T47D (cell line): ENCODE data around the gene KCNQ1.
"Not testable (repeated sequence)": the region's sequence is repeated elsewhere in the genome, so short reads cannot be mapped to it uniquely, and the experiment has no call there.

Experiments used
- DNase-seq, 2 experiments: peaks; one replicate each; pipeline versions ENCODE4 v3.0.0 to v3.0.0-alpha.2; 2011 to 2012; ENCODE audit warnings: low read depth in 1 of 2, low spot score in 1 of 2
- JUND ChIP-seq: IDR thresholded peaks from 2 replicates; pipeline ENCODE4 v1.6.1; 2012; ENCODE audit warnings: low read depth
- in situ Hi-C: cut with HindIII; loops from 2 replicates; pipeline ENCODE4 v1.10.0; 2016; ENCODE audit warnings: low sequenced_read_pairs, low pct_unique_long_range_greater_than_20kb

Gene KCNQ1

DNA sequence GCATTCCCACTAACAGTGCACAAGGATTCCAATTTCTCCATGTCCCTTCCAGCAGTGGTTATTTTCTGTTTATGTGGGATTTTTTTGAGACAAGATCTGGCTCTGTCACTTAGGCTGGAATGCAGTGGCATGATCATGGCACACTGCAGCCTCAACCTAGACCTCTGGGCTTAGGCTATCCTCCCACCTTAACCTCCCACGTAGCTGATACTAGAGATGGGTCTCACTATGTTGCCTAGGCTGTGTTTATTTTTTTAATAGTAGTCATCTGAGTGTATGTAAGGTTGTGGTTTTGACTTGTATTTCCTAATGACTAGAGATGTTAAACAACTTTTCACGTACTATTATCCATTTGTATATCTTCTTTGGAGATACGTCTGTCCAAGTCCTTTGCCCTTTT, 180.4 kb downstream of the KCNQ1 start:
- no peak for DNase-seq
- TF ChIP-seq JUND = no peak
- in situ Hi-C loops = no loop called here

GRCh38 chr11:2630679-2631078, 185.9 kb downstream of the KCNQ1 start:
- in situ Hi-C loops = no loop called here
- TF ChIP-seq JUND = no peak
- DNase-seq = no peak

DNA sequence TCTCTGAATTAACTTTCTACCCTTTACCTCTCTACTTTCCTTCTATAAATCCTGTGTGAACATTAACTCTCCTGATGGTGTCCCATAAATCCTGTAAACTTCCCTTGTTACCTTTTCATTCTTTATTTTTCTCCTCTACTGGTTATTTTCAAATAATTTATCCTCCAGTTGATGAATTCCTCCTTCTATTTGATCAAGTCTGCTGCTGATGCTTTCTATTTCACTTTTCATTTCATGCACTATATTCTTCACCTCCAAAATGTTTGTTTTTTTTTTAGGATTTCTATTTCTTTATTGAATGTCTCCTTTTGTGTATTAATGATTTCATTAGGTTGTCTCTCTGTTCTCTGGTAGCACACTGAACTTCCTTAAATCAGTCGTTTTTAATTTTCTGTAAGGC, 186.4 kb downstream of the KCNQ1 start:
- DNase-seq = no peak
- TF ChIP-seq JUND = no peak
- in situ Hi-C loops = no loop called here

- in situ Hi-C loops, DNase-seq: not testable (repeated sequence)
Measured at GRCh38 chr11:2639763-2640162, 195.0 kb downstream of the KCNQ1 start.

DNA sequence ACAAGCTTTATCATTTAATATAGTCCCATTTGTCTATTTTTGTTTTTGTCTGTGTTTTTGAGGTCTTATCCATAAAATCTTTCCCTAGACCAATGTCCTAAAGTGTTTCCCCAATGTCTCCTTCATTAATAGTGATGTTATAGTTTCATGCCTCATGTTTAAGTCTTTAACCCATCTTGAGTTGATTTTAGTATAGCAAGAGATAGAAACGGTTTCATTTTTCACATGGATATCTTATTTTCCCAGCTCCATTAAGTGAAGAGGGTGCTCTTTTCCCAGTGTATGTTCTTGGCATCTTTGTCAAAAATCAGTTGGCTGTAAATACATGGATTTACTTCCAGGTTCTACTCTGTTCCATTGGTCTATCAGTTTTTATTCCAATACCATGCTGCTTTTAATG, 196.8 kb downstream of the KCNQ1 start:
- DNase-seq = no peak
- no peak for TF ChIP-seq JUND
- in situ Hi-C loops = no loop called here

- in situ Hi-C loops = no loop called here
- TF ChIP-seq JUND = no peak
- no peak for DNase-seq
Measured at GRCh38 chr11:2643746-2644145, 198.9 kb downstream of the KCNQ1 start.

- TF ChIP-seq JUND = no peak
- no peak for DNase-seq
- in situ Hi-C loops = no loop called here
Measured at GRCh38 chr11:2644844-2645778, 200.3 kb downstream of the KCNQ1 start.

- no peak for DNase-seq
- in situ Hi-C loops = no loop called here
- TF ChIP-seq JUND = no peak
Measured at GRCh38 chr11:2645779-2646118, 200.9 kb downstream of the KCNQ1 start.

DNA sequence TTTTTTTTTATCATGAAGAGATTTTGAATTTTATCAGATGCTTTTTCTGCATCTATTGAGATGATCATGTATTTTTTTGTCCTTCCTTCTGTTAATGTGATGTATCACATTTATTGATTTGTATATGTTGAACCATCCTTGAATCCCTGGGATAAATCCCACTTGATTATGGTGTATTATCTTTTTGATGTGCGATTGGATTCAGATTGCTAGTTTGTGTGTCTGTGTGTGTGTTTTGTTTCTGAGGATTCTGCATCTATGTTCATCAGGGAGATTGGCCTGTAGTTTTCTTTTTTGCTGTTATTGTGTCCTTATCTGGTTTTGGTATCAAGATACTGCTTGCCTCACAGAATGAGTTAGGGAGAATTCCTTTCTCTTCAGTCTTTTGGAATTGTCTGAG, 202.4 kb downstream of the KCNQ1 start:
- no peak for TF ChIP-seq JUND
- no peak for DNase-seq
- in situ Hi-C loops = no loop called here

DNA sequence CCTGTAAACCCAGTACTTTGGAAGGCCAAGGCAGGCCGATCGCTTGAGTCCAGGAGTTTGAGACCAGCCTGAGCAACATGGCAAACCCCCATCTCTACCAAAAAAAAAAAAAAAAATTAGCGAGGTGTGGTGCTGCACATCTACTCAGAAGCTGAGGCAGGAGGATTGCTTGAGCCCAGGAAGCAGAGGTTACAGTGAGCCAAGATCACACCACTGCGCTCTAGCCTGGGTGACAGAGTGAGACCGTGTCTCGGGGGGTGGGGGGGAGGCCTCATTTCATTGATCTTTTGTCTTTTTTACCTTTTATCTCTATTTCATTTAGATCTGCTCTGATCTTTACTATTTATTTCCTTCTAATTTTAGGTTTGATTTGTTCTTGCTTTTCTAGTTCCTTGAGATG, 203.1 kb downstream of the KCNQ1 start:
- no peak for TF ChIP-seq JUND
- in situ Hi-C loops = no loop called here
- no peak for DNase-seq

- DNase-seq = no peak
- no peak for TF ChIP-seq JUND
- in situ Hi-C loops = no loop called here
Measured at GRCh38 chr11:2649400-2649799, 204.6 kb downstream of the KCNQ1 start.

DNA sequence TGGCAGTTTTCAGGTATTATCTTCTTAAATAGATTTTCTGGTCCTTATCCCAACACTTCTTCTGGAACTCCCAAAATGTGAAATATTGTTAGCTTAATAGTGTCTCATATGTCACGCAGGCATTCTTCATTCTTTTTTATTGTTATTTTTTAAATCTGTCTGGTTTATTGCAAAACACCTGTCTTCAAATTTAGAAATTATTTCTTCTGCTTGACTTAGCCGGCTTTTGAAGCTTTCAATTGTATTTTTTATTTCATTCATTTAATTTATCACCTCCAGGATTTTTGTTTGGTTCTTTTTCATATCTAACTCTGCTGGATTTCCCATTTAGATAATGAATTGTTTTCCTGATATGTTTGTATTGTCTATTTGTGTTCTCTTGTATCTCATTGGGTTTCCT, 205.0 kb downstream of the KCNQ1 start:
- DNase-seq = no peak
- TF ChIP-seq JUND = no peak
- in situ Hi-C loops = no loop called here

DNA sequence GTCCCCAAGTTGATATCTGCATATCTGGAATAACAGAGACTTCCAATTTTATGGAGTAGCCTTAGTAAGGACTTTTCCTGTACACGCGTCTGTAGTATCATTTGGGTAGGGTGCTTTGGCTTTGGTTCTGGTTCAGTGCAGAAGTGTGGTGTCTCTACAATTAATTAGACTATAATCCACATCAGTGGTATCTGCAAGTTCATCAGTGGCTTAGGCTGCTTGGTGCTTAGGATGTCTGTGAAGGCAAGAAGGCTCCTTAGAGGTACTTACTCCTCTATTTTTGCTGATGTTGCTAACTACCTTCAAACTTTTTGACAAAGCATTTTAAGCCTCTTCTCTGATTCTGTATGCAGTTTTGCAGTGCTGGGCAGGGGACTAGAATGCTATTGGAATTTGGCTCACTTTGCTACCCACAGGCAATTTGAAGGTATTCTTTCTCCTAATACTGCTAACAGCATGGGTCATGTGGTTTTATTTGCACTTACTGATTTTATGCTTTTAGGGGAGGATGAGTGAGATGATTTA, 205.6 kb downstream of the KCNQ1 start:
- in situ Hi-C loops = no loop called here
- TF ChIP-seq JUND = no peak
- DNase-seq = no peak

- no peak for DNase-seq
- TF ChIP-seq JUND = no peak
- in situ Hi-C loops = no loop called here
Measured at GRCh38 chr11:2651054-2651617, 206.3 kb downstream of the KCNQ1 start.
